COLO668 (cell line): ENCODE data around the gene TELO2.

Experiments
- DNase-seq: peaks from one replicate; lab custom pipeline; 2025; ENCODE audit not compliant: unreplicated experiment; lab: John Stamatoyannopoulos, UW

Gene TELO2

GRCh38 chr16:1514507-1514906 lies 21.3 kb downstream of the TELO2 start:
- DNase-seq: no peak

GRCh38 chr16:1518626-1519135 lies 25.5 kb downstream of the TELO2 start:
- no peak for DNase-seq

GRCh38 chr16:1519831-1520230 lies 26.7 kb downstream of the TELO2 start:
- DNase-seq: no peak

- no peak for DNase-seq
These were observed 27.3 kb downstream of the TELO2 start for GRCh38 chr16:1520461-1520860.

DNA sequence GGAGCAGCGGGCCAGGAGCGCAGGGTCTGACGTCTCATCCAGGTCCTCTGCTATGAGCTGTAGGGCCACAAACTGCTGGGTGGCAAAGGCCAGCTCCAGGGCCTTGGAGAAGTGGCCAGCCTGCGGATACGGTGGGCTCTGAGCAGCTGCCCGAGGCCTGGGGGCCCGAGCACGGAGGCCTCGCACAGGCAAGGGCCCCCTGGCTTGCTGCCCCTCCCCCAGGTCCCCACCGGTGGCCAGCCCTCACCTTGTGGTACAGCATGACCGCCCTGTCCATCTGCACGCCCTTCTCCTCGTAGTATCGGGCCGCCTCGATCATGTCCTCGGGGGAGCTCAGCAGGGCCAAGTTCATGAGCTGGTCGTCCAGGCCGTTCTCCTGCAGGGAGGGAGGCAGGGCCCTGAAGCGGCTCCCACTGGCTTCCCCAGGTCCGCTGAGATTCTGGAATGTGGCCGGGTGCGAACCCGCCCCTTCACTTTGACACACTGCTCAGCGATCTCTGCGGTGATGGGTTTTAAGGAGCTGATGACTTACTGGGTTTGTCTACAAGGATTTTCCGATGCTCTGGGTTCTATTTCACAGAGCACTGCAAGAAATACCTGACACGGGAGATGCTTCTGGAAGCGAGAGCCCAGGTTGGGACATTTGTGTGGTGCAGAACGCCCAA lies 30.6 kb downstream of the TELO2 start:
- no peak for DNase-seq

DNA sequence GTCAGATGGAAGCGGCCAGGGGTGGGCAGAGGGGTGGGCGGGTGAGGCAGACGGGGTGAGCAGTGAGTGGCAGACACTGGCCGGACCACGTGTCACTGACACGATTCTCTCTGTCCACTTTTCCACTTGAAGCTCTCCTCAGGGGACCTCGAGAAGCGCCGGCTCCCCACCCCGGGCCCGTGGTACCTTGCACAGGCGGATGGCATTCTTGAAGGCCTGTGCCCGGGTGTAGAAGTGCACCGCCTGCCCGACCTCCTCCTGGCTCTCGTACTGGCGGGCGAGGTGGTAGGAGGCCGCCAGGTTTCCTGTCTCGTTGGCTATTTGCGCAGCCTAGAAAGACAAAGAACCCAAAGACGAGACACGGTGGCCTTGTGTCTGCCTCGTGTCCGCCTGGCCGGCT lies 31.2 kb downstream of the TELO2 start:
- DNase-seq: no peak

GRCh38 chr16:1525871-1526607 lies 32.9 kb downstream of the TELO2 start:
- DNase-seq: no peak

GRCh38 chr16:1526608-1527555 lies 33.7 kb downstream of the TELO2 start:
- no peak for DNase-seq

GRCh38 chr16:1527836-1528811 lies 35.0 kb downstream of the TELO2 start:
- DNase-seq: no peak

DNA sequence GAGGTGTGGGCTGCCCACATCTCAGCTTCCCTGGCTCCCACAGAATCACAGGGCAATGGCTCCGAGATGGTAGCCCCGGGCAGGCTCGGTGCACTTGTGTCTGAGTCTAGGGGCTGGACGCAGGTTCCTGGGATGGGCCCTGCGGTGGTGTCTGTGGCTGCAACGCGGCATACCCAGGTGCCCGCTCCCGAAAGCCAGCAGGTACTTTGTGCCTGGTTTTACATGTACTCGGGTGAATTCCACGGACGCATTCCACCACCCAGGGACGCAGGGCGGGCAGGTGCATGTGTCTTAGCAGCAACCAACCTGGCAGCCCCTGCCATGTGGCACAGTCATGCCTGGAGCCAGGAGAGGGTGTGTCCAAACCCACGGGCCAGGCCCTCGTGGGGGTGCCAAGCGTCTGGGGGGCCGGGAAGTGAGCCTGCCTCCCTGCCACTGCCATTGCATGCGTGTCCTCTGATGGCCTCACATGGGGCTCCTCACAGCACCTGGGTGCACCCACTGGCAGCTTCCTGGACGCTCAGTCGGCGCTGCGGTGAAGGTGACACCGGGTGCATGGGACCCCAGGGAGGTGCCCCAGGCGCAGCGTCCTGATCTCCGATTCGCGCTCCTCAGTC lies 35.9 kb downstream of the TELO2 start:
- DNase-seq: no peak

GRCh38 chr16:1530349-1530882 lies 37.3 kb downstream of the TELO2 start:
- DNase-seq: no peak

GRCh38 chr16:1530883-1531637 lies 37.9 kb downstream of the TELO2 start:
- no peak for DNase-seq

- no peak for DNase-seq
These were observed 38.4 kb downstream of the TELO2 start for GRCh38 chr16:1531638-1531910.

DNA sequence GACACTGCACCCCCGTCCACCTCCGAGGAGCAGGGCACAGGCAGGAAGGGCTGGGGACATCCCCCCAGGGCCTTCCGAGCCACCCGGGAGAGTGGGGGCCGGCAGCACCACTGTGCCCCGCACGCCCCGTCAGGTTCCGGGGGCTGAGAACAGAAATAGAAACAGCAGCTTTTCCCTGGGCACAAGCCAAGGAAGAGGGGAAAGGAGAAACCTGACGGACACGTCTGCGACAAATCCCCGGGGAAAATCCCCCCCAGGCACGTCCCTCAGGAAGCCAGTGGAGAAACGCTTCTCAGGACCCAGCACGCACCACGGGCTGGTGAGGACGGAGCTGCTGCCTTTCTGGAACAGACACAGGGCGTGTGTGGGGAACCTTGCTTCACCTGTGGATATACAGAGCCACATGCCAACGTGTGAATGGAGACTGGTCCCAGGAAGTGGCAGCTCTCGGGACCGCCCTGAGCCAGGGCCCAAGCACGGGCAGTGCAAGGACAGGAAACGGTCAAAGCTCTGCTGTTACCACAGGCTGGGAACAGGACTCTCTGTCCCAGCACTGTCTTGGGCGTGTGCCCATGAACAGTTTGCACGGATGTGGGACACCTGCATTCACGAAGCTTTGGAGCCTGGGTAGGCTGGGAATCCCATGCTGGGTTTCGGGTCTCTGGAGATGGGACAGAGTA lies 39.1 kb downstream of the TELO2 start:
- no peak for DNase-seq

DNA sequence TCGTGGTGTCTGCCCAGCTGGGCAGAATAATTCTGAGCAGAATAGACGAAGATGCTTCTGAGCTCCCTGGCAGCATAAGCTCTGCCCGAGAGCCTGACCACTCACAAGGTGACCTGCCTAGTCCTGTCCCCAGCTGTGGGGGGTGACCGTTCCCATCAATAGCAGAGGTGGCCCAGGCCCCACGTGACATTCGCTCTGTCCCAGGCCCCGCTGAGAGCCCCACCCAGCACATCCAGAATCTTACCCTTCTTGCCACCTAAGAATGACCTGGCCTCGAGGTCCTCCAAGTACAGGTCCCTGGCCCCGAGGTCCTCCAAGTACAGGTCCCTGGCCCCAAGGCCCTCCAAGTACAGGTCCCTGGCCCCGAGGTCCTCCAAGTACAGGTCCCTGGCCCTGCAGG lies 39.6 kb downstream of the TELO2 start:
- DNase-seq: no peak

- no peak for DNase-seq
These were observed 40.3 kb downstream of the TELO2 start, which contains the start of gene TMEM204 for GRCh38 chr16:1533443-1533951. TSS of gene TMEM204 (plus strand) at chr16:1533666. CDS start at chr16:1534276, 610 bp downstream.

DNA sequence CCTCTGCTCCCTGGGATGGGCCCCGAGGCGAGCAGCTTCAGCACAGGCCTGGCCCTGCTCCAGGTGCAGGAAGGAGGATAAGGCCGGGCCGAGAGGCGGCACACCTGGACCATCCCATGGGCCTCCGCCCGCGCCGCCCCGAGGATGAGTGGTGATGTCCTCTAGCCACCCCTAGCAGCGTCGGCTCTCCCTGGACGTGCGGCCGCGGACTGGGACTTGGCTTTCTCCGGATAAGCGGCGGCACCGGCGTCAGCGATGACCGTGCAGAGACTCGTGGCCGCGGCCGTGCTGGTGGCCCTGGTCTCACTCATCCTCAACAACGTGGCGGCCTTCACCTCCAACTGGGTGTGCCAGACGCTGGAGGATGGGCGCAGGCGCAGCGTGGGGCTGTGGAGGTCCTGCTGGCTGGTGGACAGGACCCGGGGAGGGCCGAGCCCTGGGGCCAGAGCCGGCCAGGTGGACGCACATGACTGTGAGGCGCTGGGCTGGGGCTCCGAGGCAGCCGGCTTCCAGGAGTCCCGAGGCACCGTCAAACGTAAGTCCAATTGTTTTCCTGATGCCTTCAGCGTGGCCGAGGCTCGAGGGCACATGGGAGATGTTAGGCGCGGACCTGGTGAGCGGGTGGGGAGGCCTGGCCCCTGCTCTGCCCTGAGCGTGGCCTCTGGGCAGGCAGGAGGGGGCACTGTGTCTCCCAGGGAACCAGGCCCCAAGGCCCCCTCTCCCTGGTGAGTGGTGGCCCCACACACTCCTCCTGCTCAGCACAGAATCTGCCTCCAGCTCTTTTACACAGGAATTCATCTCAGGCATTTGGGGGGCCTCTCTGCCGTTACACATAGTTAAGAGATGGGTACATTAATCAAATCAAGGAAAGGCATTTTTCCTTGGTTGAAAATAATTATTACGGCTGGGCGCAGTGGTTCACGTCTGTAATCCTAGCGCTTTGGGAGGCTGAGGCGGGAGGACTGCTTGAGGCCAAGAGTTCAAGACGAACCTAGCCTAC lies 41.2 kb downstream of the TELO2 start:
- DNase-seq: no peak
